Upper lobe of left lung (tissue), 4 donors: ENCODE results near the gene GALNT5.

ENCODE experiments used
- CTCF ChIP-seq, 6 experiments: fragments of 450-650 bp in 4 of 6; fragments of 200-600 bp in 2 of 6; sonication (generic) in 2 of 6; IDR thresholded peaks; one replicate each; pipeline ENCODE4 v1.5.1; 2016 to 2019; ENCODE audit warnings: antibody characterized with exemption in 6 of 6
- EP300 ChIP-seq, 4 donors: sonication (generic); formaldehyde crosslinking; IDR thresholded peaks; one replicate each; pipeline ENCODE4 v1.5.1; 2017; ENCODE audit warnings: antibody characterized with exemption in 4 of 4, control low read depth in 2 of 4
- POLR2A ChIP-seq, 4 donors: fragments of 450-650 bp; IDR thresholded peaks; one replicate each; pipeline ENCODE4 v1.5.1; 2016 to 2017; ENCODE audit warnings: antibody characterized with exemption in 4 of 4, mild to moderate bottlenecking in 2 of 4
- POLR2AphosphoS5 ChIP-seq, 2 donors: sonication (generic); formaldehyde crosslinking; IDR thresholded peaks; one replicate each; pipeline ENCODE4 v1.5.1; 2017; ENCODE audit warnings: antibody characterized with exemption in 2 of 2

GRCh38 chr2:157329524-157329923 lies 72.0 kb downstream of the GALNT5 start:
- TF ChIP-seq POLR2AphosphoS5 (IDR thresholded peaks at IDR 0.05) (no peak), POLR2A (IDR thresholded peaks at IDR 0.05) (no peak), CTCF (IDR thresholded peaks at IDR 0.05) (no peak), EP300 (IDR thresholded peaks at IDR 0.05) (no peak)
